ENCODE data around the gene SETD1A.

GRCh38 chr16:30967795-30968194 lies 10.2 kb downstream of the SETD1A start:
- TF ChIP-seq TAF1 (IDR thresholded peaks at IDR 0.05; ENCODE audit: low read depth, low read length) (no peak), POLR2A (IDR thresholded peaks at IDR 0.05; ENCODE audit: low read depth, low read length) (no peak)
